Spleen (tissue), 11 donors: ENCODE results near the gene ATG7. TPM values are rescaled to one million over a fixed set of nuclear protein-coding genes. Genes with fewer than 3 reads are reported as not detected.

Experiments
- DNase-seq: peaks from one replicate; pipeline ENCODE4 v3.0.0-alpha.2; 2020
- H3K27ac ChIP-seq, 8 donors: fragments of 200-600 bp; sonication (generic) in 7 of 8; 1 replicate in 4 of 8; 2 replicates in 4 of 8; pipeline versions ENCODE4 v1.5.0 to v1.8.0; 2016 to 2021; ENCODE audit warnings: inconsistent platforms in 4 of 8, mild to moderate bottlenecking in 4 of 8, moderate library complexity in 1 of 8
- H3K27me3 ChIP-seq, 7 donors: fragments of 200-600 bp; sonication (generic) in 6 of 7; replicated peaks in 1 of 7; 1 replicate in 4 of 7; 2 replicates in 3 of 7; pipeline versions ENCODE4 v1.5.0 to v1.8.0; 2016 to 2021; ENCODE audit warnings: inconsistent platforms in 3 of 7, mild to moderate bottlenecking in 1 of 7
- H3K36me3 ChIP-seq, 6 donors: fragments of 200-600 bp; sonication (generic) in 5 of 6; 1 replicate in 4 of 6; 2 replicates in 2 of 6; pipeline versions ENCODE4 v1.5.0 to v1.8.0; 2016 to 2021; ENCODE audit warnings: inconsistent platforms in 2 of 6
- H3K4me1 ChIP-seq, 6 donors: fragments of 200-600 bp; sonication (generic) in 5 of 6; 1 replicate in 3 of 6; 2 replicates in 3 of 6; pipeline versions ENCODE4 v1.5.0 to v1.8.0; 2016 to 2021; ENCODE audit warnings: inconsistent platforms in 3 of 6
- H3K4me3 ChIP-seq, 8 donors: fragments of 200-600 bp; sonication (generic) in 7 of 8; 1 replicate in 4 of 8; 2 replicates in 4 of 8; pipeline versions ENCODE4 v1.5.0 to v1.8.0; 2016 to 2021; ENCODE audit warnings: inconsistent platforms in 4 of 8, mild to moderate bottlenecking in 4 of 8, moderate library complexity in 2 of 8
- H3K9me3 ChIP-seq, 8 donors: fragments of 200-600 bp; sonication (generic) in 7 of 8; 1 replicate in 4 of 8; 2 replicates in 4 of 8; pipeline versions ENCODE4 v1.5.0 to v1.8.0; 2016 to 2021; ENCODE audit warnings: inconsistent platforms in 4 of 8
- POLR2A ChIP-seq, 3 donors: fragments of 450-650 bp; IDR thresholded peaks; one replicate each; pipeline ENCODE4 v1.5.1; 2017; ENCODE audit warnings: antibody characterized with exemption in 3 of 3, mild to moderate bottlenecking in 1 of 3
- POLR2AphosphoS5 ChIP-seq, 3 donors: sonication (generic); formaldehyde crosslinking; IDR thresholded peaks; one replicate each; pipeline ENCODE4 v1.5.1; 2017; ENCODE audit warnings: antibody characterized with exemption in 3 of 3
- WGBS, 5 donors: extraction: QIAGEN DNeasy Blood & Tissue Kit in 3 of 5; methylation state at CpG; one replicate each; pipeline versions ENCODE4 v1.1.5 to v1.1.7; 2013 to 2018; 5-methylcytosine and 5-hydroxymethylcytosine counted together
- intact Hi-C: fragments of 100-400 bp; cut with DNase I; formaldehyde crosslinking; loops from one replicate; pipeline ENCODE4 v1.15.0; 2023; ENCODE audit warnings: low total_unique reads
- polyA plus RNA-seq, 3 donors: library from polyadenylated mRNA; stranded (reverse); fragments of 200-250 nt; gene quantifications; one replicate each; pipeline ENCODE4 v1.2.1, GENCODE V29; 2013
- total RNA-seq, 7 donors: library from RNA; depleted of rRNA in 3 of 7; stranded (reverse); fragments of >200 nt in 3 of 7; fragmentation: NEBNext Ultra II Directional in 4 of 7; extraction: Animal tissue kit (Norgen Biotek cat#: 25700) in 4 of 7; gene quantifications; one replicate each; pipeline versions ENCODE4 v1.1.0 to v1.2.1, GENCODE V29; 2016 to 2021
- TF ChIP-seq, protein P1 (sequence below), 11 experiments: fragments of 200-600 bp in 7 of 11; fragments of 450-650 bp in 4 of 11; sonication (generic) in 4 of 11; IDR thresholded peaks in 8 of 11; conservative IDR thresholded peaks in 3 of 11; 1 replicate in 7 of 11; 2 replicates in 4 of 11; pipeline versions ENCODE4 v1.4.0 to v1.8.0; 2016 to 2021; ENCODE audit warnings: antibody characterized with exemption in 11 of 11, inconsistent platforms in 4 of 11, mild to moderate bottlenecking in 1 of 11
- donor health status: healthy with polysubstance abuse.
- donor health status: DM: no; HTN: no; CAD: no; lungs with moderate emphysema.
- donor health status: DM: no; HTN: no; CAD: no.
- donor health status: Bipolar disorder and iron deficiency.
- donor health status: healthy.
- donor health status: DM: no; HTN: no; CAD: no.
- donor health status: DM: yes; HTN: yes; CAD: no.

ATG7 gene
- total and polyA plus RNA-seq, 10 donors: 7.5 to 114 (median 77.1) TPM

DNA sequence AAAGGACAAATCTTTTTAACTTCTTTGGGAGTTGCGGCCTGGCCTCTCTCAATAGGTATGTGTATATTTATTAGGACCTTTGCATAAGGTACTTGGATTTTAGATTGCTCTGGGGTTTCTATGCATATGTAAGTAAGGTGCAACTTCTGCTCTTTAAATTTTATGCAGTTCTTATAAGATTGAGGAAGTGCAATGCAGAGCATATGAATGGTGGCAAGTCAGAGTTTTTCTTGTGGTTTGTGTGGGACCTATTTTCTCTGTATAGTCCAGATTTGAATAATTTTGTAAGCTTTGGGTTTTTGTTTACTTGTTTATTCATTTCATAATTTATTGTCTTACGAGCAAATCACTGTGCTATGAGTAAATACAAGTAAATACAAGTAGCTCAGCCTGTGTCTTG lies 101.5 kb downstream of the ATG7 start:
- no peaks in the 10 kb centered on the region for H3K9me3 ChIP-seq
- H3K4me1 ChIP-seq: peaks cover 0 to 14% (median 3%) of the 10 kb centered on the region in 6 donors
- no peak overlapping the region for H3K27ac ChIP-seq
- intact Hi-C loops: no loop called here
- no peak overlapping the region for H3K4me3 ChIP-seq
- 86 to 94% (median 88%) methylated on average over 2 of the region's 2 CpGs for WGBS, 5 donors
- no peak for TF ChIP-seq POLR2A (IDR thresholded peaks at IDR 0.05)
- TF ChIP-seq, protein P1, sequence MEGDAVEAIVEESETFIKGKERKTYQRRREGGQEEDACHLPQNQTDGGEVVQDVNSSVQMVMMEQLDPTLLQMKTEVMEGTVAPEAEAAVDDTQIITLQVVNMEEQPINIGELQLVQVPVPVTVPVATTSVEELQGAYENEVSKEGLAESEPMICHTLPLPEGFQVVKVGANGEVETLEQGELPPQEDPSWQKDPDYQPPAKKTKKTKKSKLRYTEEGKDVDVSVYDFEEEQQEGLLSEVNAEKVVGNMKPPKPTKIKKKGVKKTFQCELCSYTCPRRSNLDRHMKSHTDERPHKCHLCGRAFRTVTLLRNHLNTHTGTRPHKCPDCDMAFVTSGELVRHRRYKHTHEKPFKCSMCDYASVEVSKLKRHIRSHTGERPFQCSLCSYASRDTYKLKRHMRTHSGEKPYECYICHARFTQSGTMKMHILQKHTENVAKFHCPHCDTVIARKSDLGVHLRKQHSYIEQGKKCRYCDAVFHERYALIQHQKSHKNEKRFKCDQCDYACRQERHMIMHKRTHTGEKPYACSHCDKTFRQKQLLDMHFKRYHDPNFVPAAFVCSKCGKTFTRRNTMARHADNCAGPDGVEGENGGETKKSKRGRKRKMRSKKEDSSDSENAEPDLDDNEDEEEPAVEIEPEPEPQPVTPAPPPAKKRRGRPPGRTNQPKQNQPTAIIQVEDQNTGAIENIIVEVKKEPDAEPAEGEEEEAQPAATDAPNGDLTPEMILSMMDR (IDR thresholded peaks at IDR 0.05 in 8 of 11, conservative IDR thresholded peaks at IDR 0.05 in 3 of 11): no peak
- TF ChIP-seq POLR2AphosphoS5 (IDR thresholded peaks at IDR 0.05): no peak
- peaks cover 0 to 96% (median 8%) of the 10 kb centered on the region in 6 donors for H3K36me3 ChIP-seq
- no peaks in the 10 kb centered on the region for H3K27me3 ChIP-seq
- no peak for DNase-seq

DNA sequence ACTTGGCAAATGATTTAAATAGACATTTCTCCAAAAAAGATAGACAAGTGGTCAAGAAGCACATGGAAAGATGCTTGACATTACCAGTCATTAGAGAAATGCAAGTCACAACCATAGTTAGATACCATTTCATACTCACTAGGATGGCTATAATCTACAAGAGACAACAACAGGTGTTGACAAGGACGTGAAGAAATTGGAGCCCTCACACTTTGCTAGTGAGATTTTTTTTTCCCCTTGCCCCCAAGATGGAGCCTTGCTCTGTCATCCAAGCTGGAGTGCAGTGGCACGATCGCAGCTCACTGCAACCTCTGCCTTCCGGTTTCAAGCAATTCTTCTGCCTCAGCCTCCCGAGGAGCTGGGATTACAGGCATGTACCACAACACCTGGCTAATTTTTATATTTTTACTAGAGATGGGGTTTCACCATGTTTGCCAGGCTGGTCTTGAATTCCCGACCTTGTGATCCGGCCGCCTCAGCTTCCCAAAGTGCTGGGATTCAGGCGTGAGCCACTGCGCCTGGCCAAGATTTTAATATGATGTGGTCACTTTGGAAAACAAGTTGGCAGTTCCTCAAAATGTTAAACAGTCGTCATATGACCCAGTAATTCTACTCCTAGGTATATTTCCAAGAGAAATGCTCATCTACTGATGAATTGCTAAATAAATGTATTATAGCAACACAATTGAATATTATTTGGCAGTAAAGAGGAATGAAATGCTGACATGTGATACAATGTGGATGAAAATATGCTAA lies 103.3 kb downstream of the ATG7 start:
- intact Hi-C loops: loop anchor here (5.0 kb wide), 1 partner anchor 427 kb away; no protein-coding TSS in a partner anchor
- WGBS, 5 donors: 88 to 91% (median 90%) methylated on average over 11 of the region's 11 CpGs
- Histone ChIP-seq H3K36me3 (peaks cover 0 to 90% (median 7%) of the 10 kb centered on the region in 6 donors), H3K4me3 (no peak overlapping the region), H3K27me3 (no peaks in the 10 kb centered on the region), H3K9me3 (no peaks in the 10 kb centered on the region), H3K27ac (no peak overlapping the region), H3K4me1 (peaks cover 0 to 23% (median 6%) of the 10 kb centered on the region in 6 donors)
- no peak for DNase-seq
- TF ChIP-seq POLR2AphosphoS5 (IDR thresholded peaks at IDR 0.05): no peak
- no peak for TF ChIP-seq POLR2A (IDR thresholded peaks at IDR 0.05)
- TF ChIP-seq, protein P1 (IDR thresholded peaks at IDR 0.05 in 8 of 11, conservative IDR thresholded peaks at IDR 0.05 in 3 of 11): no peak

DNA sequence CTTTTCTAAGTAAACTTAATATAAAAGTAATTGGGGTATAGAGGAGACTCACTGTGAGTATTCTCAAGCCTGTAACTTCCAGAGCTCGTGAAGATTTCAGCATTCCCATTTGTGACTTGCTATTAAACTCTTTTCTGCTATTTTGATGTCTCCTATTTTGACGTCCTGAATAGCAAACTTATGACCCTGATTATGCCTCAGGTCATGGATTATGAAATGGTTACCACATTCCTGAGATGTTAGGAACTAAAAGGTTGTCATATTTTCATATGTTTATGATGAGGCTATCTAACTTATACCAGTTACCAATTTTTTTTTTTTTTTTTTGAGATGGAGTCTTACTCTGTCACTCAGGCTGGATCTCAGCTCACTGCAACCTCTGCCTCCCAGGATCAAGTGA lies 105.5 kb downstream of the ATG7 start:
- Histone ChIP-seq H3K27me3 (no peaks in the 10 kb centered on the region), H3K4me1 (peaks cover 0 to 23% (median 4%) of the 10 kb centered on the region in 6 donors), H3K36me3 (peaks cover 0 to 90% (median 6%) of the 10 kb centered on the region in 6 donors), H3K27ac (no peak overlapping the region), H3K4me3 (no peak overlapping the region), H3K9me3 (no peaks in the 10 kb centered on the region)
- intact Hi-C loops: loop anchor here (2.0 to 5.0 kb wide), 2 partner anchors 275 to 425 kb away; no protein-coding TSS in a partner anchor
- 77 to 92% (median 89%) methylated on average over 2 of the region's 2 CpGs for WGBS, 5 donors
- no peak for DNase-seq
- TF ChIP-seq POLR2AphosphoS5 (IDR thresholded peaks at IDR 0.05) (no peak), POLR2A (IDR thresholded peaks at IDR 0.05) (no peak)
- TF ChIP-seq, protein P1 (IDR thresholded peaks at IDR 0.05 in 8 of 11, conservative IDR thresholded peaks at IDR 0.05 in 3 of 11): no peak

DNA sequence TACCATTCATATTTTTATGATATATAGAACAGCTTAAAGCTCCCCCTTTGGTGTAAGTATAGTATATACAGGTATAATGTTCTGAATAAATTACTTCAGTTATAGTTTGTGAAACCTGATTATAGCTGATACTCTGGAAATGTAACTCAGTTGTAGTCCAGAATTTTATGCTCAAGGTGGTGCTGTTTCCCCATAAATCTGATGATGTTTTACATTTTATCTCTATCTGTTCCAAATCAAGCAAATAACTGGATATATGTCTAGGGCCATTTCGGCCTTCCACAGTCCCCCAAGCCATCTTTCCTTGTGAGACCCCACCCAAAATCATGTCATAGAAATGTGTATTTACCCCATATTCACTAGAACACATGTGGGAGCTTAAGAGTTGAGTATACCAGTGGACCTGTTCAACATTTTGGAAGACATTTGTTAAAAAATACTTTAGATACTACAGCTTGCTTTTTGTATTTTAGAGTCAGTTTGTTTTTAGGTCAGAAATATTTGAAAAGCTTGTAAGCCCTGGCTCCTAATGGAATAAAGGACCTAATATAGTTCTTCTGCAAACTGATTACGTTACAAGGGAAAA lies 107.1 kb downstream of the ATG7 start:
- Histone ChIP-seq H3K4me1 (peaks cover 0 to 23% (median 4%) of the 10 kb centered on the region in 6 donors), H3K27ac (peak overlapping the region in 6 of 8 donors; percentile 14 to 68 (median 45)), H3K27me3 (no peaks in the 10 kb centered on the region), H3K9me3 (no peaks in the 10 kb centered on the region), H3K4me3 (peak overlapping the region in 2 of 8 donors; percentile 4 to 16), H3K36me3 (peaks cover 0 to 92% (median 4%) of the 10 kb centered on the region in 6 donors)
- DNase-seq: no peak
- intact Hi-C loops: loop anchor here (2.0 to 5.0 kb wide), 2 partner anchors 273 to 423 kb away; no protein-coding TSS in a partner anchor
- no peak for TF ChIP-seq POLR2AphosphoS5 (IDR thresholded peaks at IDR 0.05)
- TF ChIP-seq, protein P1 (IDR thresholded peaks at IDR 0.05 in 8 of 11, conservative IDR thresholded peaks at IDR 0.05 in 3 of 11): peak in 10 of 11 experiments; percentile 30 to 77 (median 60)
- WGBS, 5 donors: 43 to 63% (median 58%) methylated on average over 2 of the region's 2 CpGs
